ENCODE measurements around the gene TRIM14.

GRCh38 chr9:98159790-98160189 is 40.8 kb upstream of the TRIM14 start:
- TF ChIP-seq CTCF (tag by site-specific recombination; IDR thresholded peaks at IDR 0.05) (no peak), ZNF274 (IDR thresholded peaks at IDR 0.05; ENCODE audit: low read length) (no peak), ZNF274 (tag by site-specific recombination; IDR thresholded peaks at IDR 0.05; ENCODE audit: borderline replicate concordance) (no peak), REST (tag by site-specific recombination; IDR thresholded peaks at IDR 0.05) (no peak), ZNF558 (tag by site-specific recombination; IDR thresholded peaks at IDR 0.05) (no peak)
